KMS-11 (cell line): Measurements from ENCODE around the gene SLC35A3.
A peak's percentile ranks its signal among the peaks of the same experiment; 100 is the strongest.
"Not testable (repeated sequence)": the region's sequence is repeated elsewhere in the genome, so short reads cannot be mapped to it uniquely, and the experiment has no call there.

Source experiments
- H2AFZ ChIP-seq: fragments of 200-600 bp; sonication (generic); 2 replicates; pipeline ENCODE4 v1.6.1; 2016; ENCODE audit warnings: antibody characterized with exemption, mixed run types, low read depth
- H3K27ac ChIP-seq: fragments of 200-600 bp; sonication (generic); 2 replicates; pipeline ENCODE4 v1.6.1; 2016; ENCODE audit warnings: mild to moderate bottlenecking, mixed run types
- H3K27me3 ChIP-seq: fragments of 200-600 bp; sonication (generic); 2 replicates; pipeline ENCODE4 v1.6.1; 2017; ENCODE audit warnings: mild to moderate bottlenecking, low read depth, mixed run types, moderate library complexity; ENCODE audit not compliant: insufficient read depth
- H3K36me3 ChIP-seq: fragments of 200-600 bp; sonication (generic); 2 replicates; pipeline ENCODE4 v1.6.1; 2017; ENCODE audit warnings: mild to moderate bottlenecking, mixed run types; ENCODE audit not compliant: insufficient read depth
- H3K4me1 ChIP-seq: fragments of 200-600 bp; sonication (generic); 2 replicates; pipeline ENCODE4 v1.6.1; 2016; ENCODE audit warnings: mild to moderate bottlenecking, low read depth, mixed run types; ENCODE audit not compliant: poor library complexity, severe bottlenecking
- H3K4me2 ChIP-seq: fragments of 200-600 bp; sonication (generic); 2 replicates; pipeline ENCODE4 v1.7.0; 2016; ENCODE audit warnings: mild to moderate bottlenecking, mixed run types
- H3K4me3 ChIP-seq: fragments of 200-600 bp; sonication (generic); IDR thresholded peaks from 2 replicates; pipeline ENCODE4 v1.6.1; 2017; ENCODE audit warnings: low read depth, low read length, mixed read lengths; ENCODE audit not compliant: insufficient read depth
- H3K79me2 ChIP-seq: fragments of 200-600 bp; sonication (generic); 2 replicates; pipeline ENCODE4 v1.6.1; 2016; ENCODE audit warnings: low read depth, mixed run types; ENCODE audit not compliant: insufficient read depth
- H3K9ac ChIP-seq: fragments of 200-600 bp; sonication (generic); 2 replicates; pipeline ENCODE4 v1.6.1; 2016; ENCODE audit warnings: mild to moderate bottlenecking, mixed run types
- H4K20me1 ChIP-seq: fragments of 200-600 bp; sonication (generic); 2 replicates; pipeline ENCODE4 v1.6.1; 2016; ENCODE audit warnings: mild to moderate bottlenecking, mixed run types; ENCODE audit not compliant: insufficient read depth
- CTCF ChIP-seq: fragments of 200-600 bp; sonication (generic); conservative IDR thresholded peaks from 2 replicates; pipeline ENCODE4 v1.6.1; 2017; ENCODE audit warnings: low read depth, mild to moderate bottlenecking, antibody characterized with exemption, low read length, moderate library complexity, mixed read lengths

Gene SLC35A3

GRCh38 chr1:99969260-99969728, 502 bp upstream of the SLC35A3 start:
- no peaks in the 10 kb centered on the region for H3K36me3 ChIP-seq
- H3K4me2 ChIP-seq = peak overlapping the region; percentile 80
- H2AFZ ChIP-seq = peak overlapping the region; percentile 96
- no peaks in the 10 kb centered on the region for H3K27me3 ChIP-seq
- peaks cover 4% of the 10 kb centered on the region for H3K4me1 ChIP-seq
- TF ChIP-seq CTCF = no peak
- H3K79me2 ChIP-seq = peaks cover 14% of the 10 kb centered on the region; the same call in 1 of the 2 replicates
- peak overlapping the region; percentile 60; the same call in 1 of the 2 replicates for H3K9ac ChIP-seq
- no peaks in the 10 kb centered on the region for H4K20me1 ChIP-seq
- peak overlapping the region; percentile 88 for H3K4me3 ChIP-seq
- H3K27ac ChIP-seq = peak overlapping the region; percentile 74

- H3K36me3 ChIP-seq = no peaks in the 10 kb centered on the region
- H3K4me2 ChIP-seq = peak overlapping the region; percentile 41
- no peak overlapping the region for H3K4me3 ChIP-seq
- peak overlapping the region; percentile 60; the same call in 1 of the 2 replicates for H3K9ac ChIP-seq
- no peaks in the 10 kb centered on the region for H3K27me3 ChIP-seq
- H4K20me1 ChIP-seq = no peaks in the 10 kb centered on the region
- no peak overlapping the region; the same call in 1 of the 2 replicates for H3K27ac ChIP-seq
- H3K79me2 ChIP-seq = peaks cover 14% of the 10 kb centered on the region; the same call in 1 of the 2 replicates
- TF ChIP-seq CTCF = no peak
- H3K4me1 ChIP-seq = peaks cover 4% of the 10 kb centered on the region
- H2AFZ ChIP-seq = peak overlapping the region; percentile 96; the same call in 1 of the 2 replicates
These were observed 988 bp downstream of the SLC35A3 start for GRCh38 chr1:99970713-99971255.

GRCh38 chr1:99972066-99972465, 2.3 kb downstream of the SLC35A3 start:
- not testable (repeated sequence) for H4K20me1 ChIP-seq, H3K27ac ChIP-seq, H3K4me2 ChIP-seq, H2AFZ ChIP-seq, H3K4me1 ChIP-seq, H3K9ac ChIP-seq, H3K36me3 ChIP-seq, H3K27me3 ChIP-seq, H3K4me3 ChIP-seq
- H3K79me2 ChIP-seq = peaks cover 14% of the 10 kb centered on the region; the same call in 1 of the 2 replicates

- Histone ChIP-seq H3K4me1 (peaks cover 4% of the 10 kb centered on the region), H3K27me3 (no peaks in the 10 kb centered on the region), H3K9ac (no peak overlapping the region), H3K79me2 (peaks cover 14% of the 10 kb centered on the region; the same call in 1 of the 2 replicates), H3K4me3 (no peak overlapping the region), H3K4me2 (no peak overlapping the region), H3K27ac (no peak overlapping the region), H2AFZ (no peak overlapping the region), H4K20me1 (no peaks in the 10 kb centered on the region), H3K36me3 (no peaks in the 10 kb centered on the region)
- TF ChIP-seq CTCF = no peak
These were observed 5.7 kb downstream of the SLC35A3 start for GRCh38 chr1:99975529-99975928.

- not testable (repeated sequence) for H3K4me2 ChIP-seq, H3K9ac ChIP-seq, H3K79me2 ChIP-seq, H3K27me3 ChIP-seq, H3K27ac ChIP-seq, H3K36me3 ChIP-seq, H3K4me3 ChIP-seq, H4K20me1 ChIP-seq, H2AFZ ChIP-seq, H3K4me1 ChIP-seq
These were observed 7.5 kb downstream of the SLC35A3 start for GRCh38 chr1:99977326-99977725.
